ENCODE measurements around the gene TEDDM1.

- no peak for TF ChIP-seq CTCF (conservative IDR thresholded peaks at IDR 0.05; ENCODE audit: low read length)
- no peak for TF ChIP-seq EZH2phosphoT487 (IDR thresholded peaks at IDR 0.05; ENCODE audit: borderline replicate concordance)
Observed at GRCh38 chr1:182348961-182349747, 51.3 kb downstream of the TEDDM1 start.
